AG09309 (cell line): Measurements from ENCODE around the gene LPAR2.

Experiments
- DNase-seq: peaks from one replicate; pipeline ENCODE4 v3.0.0-alpha.2; 2010; ENCODE audit warnings: low read depth
- H3K4me3 ChIP-seq: 2 replicates; pipeline ENCODE4 v1.5.1; 2011; ENCODE audit warnings: mild to moderate bottlenecking, low read depth, low read length, moderate library complexity; ENCODE audit not compliant: control insufficient read depth
- TF ChIP-seq, protein P1 (sequence below): IDR thresholded peaks from 2 replicates; pipeline ENCODE4 v1.5.1; 2011; ENCODE audit warnings: mild to moderate bottlenecking, low read depth, low read length, inconsistent platforms; ENCODE audit not compliant: insufficient read depth, control insufficient read depth; ENCODE audit errors: missing control alignments

The LPAR2 gene

DNA sequence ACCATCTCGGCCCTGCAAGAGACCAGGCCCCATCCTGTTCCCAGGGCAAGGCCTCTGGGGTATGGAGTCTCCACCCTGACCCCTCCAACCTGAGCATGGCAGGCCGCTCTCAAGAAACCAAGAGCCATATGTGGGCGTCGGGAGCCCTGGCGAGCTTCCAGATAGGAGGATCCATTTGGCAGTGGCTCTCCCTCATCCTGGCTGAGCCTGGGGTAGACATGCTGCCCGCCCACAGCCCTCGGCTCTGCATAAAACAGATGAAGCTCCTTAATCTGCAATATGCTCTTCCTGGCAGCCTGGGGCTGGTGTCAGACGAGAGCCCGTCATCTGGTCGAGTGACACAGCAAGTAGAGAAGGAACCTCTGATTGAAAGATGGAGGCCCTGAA lies 29.4 kb upstream of the LPAR2 start:
- no peak overlapping the region for H3K4me3 ChIP-seq
- TF ChIP-seq, protein P1, sequence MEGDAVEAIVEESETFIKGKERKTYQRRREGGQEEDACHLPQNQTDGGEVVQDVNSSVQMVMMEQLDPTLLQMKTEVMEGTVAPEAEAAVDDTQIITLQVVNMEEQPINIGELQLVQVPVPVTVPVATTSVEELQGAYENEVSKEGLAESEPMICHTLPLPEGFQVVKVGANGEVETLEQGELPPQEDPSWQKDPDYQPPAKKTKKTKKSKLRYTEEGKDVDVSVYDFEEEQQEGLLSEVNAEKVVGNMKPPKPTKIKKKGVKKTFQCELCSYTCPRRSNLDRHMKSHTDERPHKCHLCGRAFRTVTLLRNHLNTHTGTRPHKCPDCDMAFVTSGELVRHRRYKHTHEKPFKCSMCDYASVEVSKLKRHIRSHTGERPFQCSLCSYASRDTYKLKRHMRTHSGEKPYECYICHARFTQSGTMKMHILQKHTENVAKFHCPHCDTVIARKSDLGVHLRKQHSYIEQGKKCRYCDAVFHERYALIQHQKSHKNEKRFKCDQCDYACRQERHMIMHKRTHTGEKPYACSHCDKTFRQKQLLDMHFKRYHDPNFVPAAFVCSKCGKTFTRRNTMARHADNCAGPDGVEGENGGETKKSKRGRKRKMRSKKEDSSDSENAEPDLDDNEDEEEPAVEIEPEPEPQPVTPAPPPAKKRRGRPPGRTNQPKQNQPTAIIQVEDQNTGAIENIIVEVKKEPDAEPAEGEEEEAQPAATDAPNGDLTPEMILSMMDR, result no peak

DNA sequence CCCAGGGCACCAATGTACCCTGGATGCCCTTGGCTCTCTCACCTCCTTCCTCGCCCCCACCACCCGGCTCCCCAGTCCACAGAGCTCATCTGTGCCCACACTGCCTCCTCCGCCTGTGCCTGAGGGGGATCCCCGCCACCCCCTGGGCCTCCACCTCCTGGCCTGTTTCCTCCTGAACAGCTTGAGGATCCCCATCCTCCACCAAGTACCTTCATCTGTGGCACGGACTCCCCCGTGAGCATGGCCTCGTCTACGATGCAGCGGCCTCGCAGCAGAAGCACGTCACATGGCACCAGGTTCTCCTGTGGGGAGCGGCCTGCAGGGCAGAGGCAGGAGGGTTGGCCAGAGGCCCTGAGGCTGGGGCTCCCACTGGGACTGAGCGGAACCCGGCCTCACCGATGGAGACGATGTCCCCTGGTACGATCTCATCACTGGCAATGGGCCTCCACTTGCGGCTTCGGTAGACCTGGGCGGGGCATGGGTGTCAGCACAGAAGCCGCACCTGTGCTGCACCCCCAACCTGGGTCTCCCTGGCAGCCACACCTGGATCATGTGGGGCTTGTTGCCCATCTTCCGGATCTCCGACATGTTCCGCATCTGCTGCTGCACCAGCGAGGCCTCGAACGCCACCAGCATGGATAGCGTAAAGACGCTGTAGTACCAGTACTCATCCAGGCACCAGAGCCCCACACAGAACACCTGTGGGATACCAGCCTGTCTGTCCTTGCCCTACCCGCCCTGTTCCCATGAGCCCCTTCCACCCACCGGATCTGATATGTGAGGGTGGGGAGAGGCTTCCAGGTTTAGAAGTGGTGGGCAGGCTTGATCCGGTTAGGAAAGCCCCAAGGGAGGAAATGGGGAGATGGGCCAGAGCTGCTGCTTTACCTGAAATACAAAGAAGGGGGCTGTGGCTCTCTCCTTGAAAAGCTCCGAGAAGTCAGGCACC lies 28.7 kb upstream of the LPAR2 start:
- no peak for DNase-seq
- TF ChIP-seq, protein P1, result no peak

More for the DNA sequence above, 29.4 kb upstream of the LPAR2 start:
- no peak for DNase-seq

DNA sequence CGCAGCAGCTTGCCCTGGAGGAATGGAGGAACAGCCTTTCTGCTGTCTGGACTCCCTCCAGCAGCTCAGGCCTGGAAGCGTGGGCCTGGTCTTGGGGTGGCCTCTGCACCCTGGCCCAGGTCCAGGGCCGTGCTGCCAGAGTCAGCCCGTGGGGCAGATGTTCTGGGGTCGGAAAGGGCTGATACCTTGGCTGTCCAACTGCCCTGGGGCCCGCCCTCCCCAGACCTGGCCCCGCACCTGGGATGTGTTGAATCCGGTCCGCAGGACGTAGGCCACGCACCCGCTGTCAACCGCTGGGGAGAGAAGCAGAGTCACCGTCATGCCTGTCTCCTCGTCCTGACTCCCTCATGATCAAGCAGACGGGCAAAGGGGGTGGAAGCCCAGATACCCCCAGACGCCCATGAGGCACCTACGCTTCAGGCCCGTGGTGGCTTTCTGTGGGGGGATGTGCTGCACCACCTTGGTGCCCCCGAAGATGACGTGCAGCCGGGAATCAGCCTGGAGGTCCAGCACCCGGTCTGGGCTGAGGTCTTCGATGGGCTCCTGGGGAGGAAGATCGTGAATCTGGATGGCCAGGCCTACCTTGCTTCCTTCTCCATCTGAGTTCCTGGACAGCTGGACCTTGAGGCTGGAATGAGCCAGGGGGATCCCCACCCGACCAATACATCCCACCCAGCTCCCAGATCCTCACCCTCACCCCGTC lies 27.8 kb upstream of the LPAR2 start:
- no peak overlapping the region for H3K4me3 ChIP-seq
- no peak for DNase-seq
- TF ChIP-seq, protein P1, result no peak

More for the DNA sequence above, 28.7 kb upstream of the LPAR2 start:
- H3K4me3 ChIP-seq, result no peak overlapping the region

DNA sequence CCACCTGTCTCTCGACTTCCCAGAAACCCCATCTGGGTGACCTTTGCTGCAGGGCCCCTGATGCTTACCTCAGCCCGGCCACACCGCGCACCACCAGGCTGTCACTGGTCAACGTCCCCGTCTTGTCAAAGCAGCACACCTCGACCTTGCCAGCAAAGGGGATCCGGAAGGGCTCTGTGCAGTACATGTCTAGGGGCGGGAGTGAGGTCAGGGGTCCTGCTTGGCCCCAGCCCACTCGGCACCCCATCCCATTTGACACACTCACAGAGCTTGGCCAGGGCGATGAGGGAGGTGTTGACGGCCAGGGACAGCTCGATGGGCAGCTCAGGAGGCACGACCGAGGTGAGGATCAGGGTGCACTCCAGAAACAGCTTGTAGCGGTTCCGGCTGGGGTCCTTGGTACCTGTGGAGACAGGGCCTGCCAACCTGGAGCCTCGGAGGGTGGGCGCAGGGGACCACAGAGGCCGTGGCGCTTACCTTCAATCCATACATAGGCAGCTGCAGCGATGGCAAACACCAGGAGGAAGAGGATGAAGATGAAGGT lies 27.1 kb upstream of the LPAR2 start:
- no peak for DNase-seq
- TF ChIP-seq, protein P1, result no peak
- H3K4me3 ChIP-seq, result no peak overlapping the region

DNA sequence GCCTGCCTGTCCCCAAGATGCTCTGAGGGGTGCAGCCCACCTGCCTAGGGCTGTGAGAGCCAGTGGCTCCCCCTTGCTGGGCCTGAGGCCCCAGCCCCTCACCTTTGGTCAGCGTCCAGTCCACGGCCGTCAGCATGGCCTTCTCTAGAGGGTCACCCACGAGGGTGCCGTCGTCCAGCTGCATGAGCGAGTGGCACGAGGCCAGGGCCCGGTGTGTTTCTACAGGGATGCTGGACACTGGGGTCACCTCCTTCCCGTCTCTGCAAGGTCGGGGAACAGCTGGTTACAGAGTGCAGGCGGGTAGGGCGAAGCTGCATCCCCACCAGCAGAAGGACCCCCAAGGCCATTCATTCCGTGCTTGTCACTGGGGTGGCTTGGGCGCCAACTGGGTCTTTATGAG lies 26.4 kb upstream of the LPAR2 start:
- TF ChIP-seq, protein P1, result no peak
- no peak overlapping the region for H3K4me3 ChIP-seq
- DNase-seq, result no peak

DNA sequence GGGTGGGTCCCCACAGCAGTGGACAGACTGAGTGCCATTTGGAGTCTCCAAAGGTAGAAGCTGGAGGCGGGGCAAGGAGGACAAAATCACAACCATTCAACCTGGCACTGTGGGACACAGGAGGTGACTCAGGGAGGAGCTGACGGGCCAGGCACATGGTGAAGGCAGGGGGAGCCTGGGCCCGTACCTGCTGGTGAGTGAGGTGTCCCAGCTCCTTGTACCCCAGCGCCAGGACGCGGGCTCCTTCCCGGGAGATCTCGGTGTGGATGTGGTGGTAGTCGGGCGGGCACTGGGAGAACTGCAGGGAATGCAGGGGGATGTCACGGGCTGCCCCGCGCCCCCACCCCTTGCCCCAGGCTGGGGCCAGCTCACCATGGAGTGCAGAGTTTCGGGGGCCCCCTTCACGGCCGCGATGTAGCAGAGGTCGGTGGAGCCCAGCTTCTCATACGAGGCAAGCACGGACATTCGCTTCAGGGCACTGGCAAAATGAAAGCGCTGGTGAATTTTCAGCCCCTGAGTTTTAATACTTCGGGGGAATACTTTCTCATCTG lies 25.7 kb upstream of the LPAR2 start:
- TF ChIP-seq, protein P1, result no peak
- no peak for DNase-seq
- no peak overlapping the region for H3K4me3 ChIP-seq
